Endothelial cell (in vitro differentiated cells): ENCODE measurements around the gene DCUN1D4. TPM values are rescaled to one million over a fixed set of nuclear protein-coding genes. Genes with fewer than 3 reads are reported as not detected.

Experiments used
- DNase-seq: peaks from one replicate; pipeline ENCODE4 v3.0.0; 2021; ENCODE audit warnings: low spot score
- H3K27ac Mint-ChIP-seq: one replicate; pipeline ENCODE4 v1.8.0; 2021; ENCODE audit warnings: mixed read lengths, inconsistent platforms; ENCODE audit not compliant: unreplicated experiment
- H3K27me3 Mint-ChIP-seq: one replicate; pipeline ENCODE4 v1.8.0; 2021; ENCODE audit warnings: mild to moderate bottlenecking, moderate library complexity, mixed read lengths, inconsistent platforms; ENCODE audit not compliant: unreplicated experiment
- H3K36me3 Mint-ChIP-seq: one replicate; pipeline ENCODE4 v1.8.0; 2021; ENCODE audit warnings: mild to moderate bottlenecking, low read depth, mixed read lengths, inconsistent platforms; ENCODE audit not compliant: unreplicated experiment
- H3K4me1 Mint-ChIP-seq: one replicate; pipeline ENCODE4 v1.8.0; 2021; ENCODE audit warnings: mild to moderate bottlenecking, mixed read lengths, inconsistent platforms; ENCODE audit not compliant: unreplicated experiment
- H3K4me3 Mint-ChIP-seq: one replicate; pipeline ENCODE4 v1.8.0; 2021; ENCODE audit warnings: mild to moderate bottlenecking, mixed read lengths, inconsistent platforms; ENCODE audit not compliant: unreplicated experiment
- H3K9me3 Mint-ChIP-seq: one replicate; pipeline ENCODE4 v1.8.0; 2021; ENCODE audit warnings: mixed read lengths, inconsistent platforms; ENCODE audit not compliant: unreplicated experiment
- CTCF ChIP-seq: fragments of 200-600 bp; sonication (generic); IDR thresholded peaks from one replicate; pipeline ENCODE4 v1.5.0; 2021; ENCODE audit warnings: antibody characterized with exemption; ENCODE audit not compliant: unreplicated experiment
- total RNA-seq: library from RNA; stranded (reverse); fragmentation: NEBNext Ultra II Directional; extraction: Animal tissue kit (Norgen Biotek cat#: 25700); gene quantifications from one replicate; pipeline ENCODE4 v1.2.1, GENCODE V29; 2021; ENCODE audit not compliant: unreplicated experiment

The DCUN1D4 gene
- total RNA-seq, 1 donor from 2014 or later = 61.0 TPM

- peaks cover 27% of the 10 kb centered on the region for H3K36me3 Mint-ChIP-seq
- peak; percentile 57 for DNase-seq
- H3K4me1 Mint-ChIP-seq = peaks cover 9% of the 10 kb centered on the region
- no peaks in the 10 kb centered on the region for H3K9me3 Mint-ChIP-seq
- no peak overlapping the region for H3K4me3 Mint-ChIP-seq
- H3K27ac Mint-ChIP-seq = peak overlapping the region; percentile 80
- H3K27me3 Mint-ChIP-seq = peaks cover 3% of the 10 kb centered on the region
- TF ChIP-seq CTCF = peak; percentile 73
Measured at GRCh38 chr4:51895816-51896408, 53.0 kb downstream of the DCUN1D4 start.

DNA sequence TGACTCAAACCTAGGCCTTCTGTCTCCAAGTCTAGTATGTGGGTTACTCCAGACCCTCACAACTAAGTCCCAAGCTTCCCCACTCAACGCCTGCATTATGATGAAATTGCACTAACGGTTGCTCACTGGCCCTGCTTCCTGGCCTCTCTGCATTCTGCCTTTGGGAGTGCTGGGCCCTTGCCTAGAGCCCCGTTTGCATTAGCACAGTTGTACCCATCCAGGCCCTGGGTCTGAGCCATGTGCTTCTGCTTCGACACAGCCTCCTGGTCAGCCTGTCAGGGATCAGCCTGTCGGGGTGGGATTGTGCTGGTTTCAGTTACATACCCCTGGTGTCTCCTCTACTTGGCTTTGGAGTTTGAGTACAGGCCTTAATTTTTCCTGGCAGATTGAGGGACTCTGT lies 58.4 kb downstream of the DCUN1D4 start:
- peaks cover 31% of the 10 kb centered on the region for H3K36me3 Mint-ChIP-seq
- peaks cover 3% of the 10 kb centered on the region for H3K27me3 Mint-ChIP-seq
- TF ChIP-seq CTCF = no peak
- no peak overlapping the region for H3K27ac Mint-ChIP-seq
- peaks cover 9% of the 10 kb centered on the region for H3K4me1 Mint-ChIP-seq
- no peaks in the 10 kb centered on the region for H3K9me3 Mint-ChIP-seq
- DNase-seq = no peak
- no peak overlapping the region for H3K4me3 Mint-ChIP-seq

DNA sequence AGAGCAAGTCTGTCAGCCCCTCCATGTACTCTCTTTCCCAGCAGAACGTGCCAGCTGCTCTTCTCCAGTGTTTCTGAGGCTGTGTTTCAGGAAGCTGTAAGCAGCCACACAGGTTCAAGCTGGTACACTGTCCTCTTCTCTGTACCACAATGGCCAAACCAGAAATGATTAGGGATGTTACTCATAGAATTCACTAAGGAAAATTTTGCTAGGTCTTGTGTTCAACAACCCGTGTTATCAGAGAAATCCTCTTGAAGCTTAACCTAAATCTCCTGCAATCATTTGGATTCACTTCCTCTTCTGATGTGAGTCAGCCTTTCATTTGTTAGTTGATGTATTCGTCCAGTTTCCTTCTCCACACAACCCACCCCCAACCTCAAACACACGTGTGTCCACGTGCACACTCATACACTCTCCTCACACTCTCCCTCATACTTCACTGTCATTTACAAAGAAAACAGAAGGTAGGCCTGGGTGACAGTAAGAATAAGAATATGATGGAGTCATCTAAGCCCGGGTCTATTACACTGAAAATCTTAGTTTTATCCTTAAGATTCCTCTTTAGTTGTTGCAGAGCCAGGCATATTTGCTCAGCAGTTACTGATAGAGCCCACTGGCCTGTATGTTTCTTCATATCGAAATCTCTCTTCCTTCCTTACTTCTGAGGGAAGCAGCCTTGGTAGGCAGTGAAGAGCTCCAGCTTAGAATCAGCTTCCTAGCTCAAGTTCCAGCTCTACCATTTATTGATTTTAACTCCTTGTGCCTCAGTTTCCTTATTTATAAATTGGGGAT lies 63.4 kb downstream of the DCUN1D4 start:
- no peak overlapping the region for H3K27ac Mint-ChIP-seq
- peaks cover 4% of the 10 kb centered on the region for H3K4me1 Mint-ChIP-seq
- peaks cover 3% of the 10 kb centered on the region for H3K27me3 Mint-ChIP-seq
- no peaks in the 10 kb centered on the region for H3K9me3 Mint-ChIP-seq
- H3K36me3 Mint-ChIP-seq = peaks cover 28% of the 10 kb centered on the region
- no peak for TF ChIP-seq CTCF
- DNase-seq = no peak
- no peak overlapping the region for H3K4me3 Mint-ChIP-seq

- Mint-ChIP-seq H3K36me3 (peaks cover 28% of the 10 kb centered on the region), H3K9me3 (no peaks in the 10 kb centered on the region), H3K4me1 (peaks cover 4% of the 10 kb centered on the region), H3K27me3 (peaks cover 3% of the 10 kb centered on the region), H3K4me3 (no peak overlapping the region), H3K27ac (no peak overlapping the region)
- DNase-seq = no peak
- no peak for TF ChIP-seq CTCF
Measured at GRCh38 chr4:51907006-51907669, 64.2 kb downstream of the DCUN1D4 start.
